ENCODE data around the gene GOLGA6L26.
"Not testable (repeated sequence)": the region's sequence is repeated elsewhere in the genome, so short reads cannot be mapped to it uniquely, and the experiment has no call there.

DNA sequence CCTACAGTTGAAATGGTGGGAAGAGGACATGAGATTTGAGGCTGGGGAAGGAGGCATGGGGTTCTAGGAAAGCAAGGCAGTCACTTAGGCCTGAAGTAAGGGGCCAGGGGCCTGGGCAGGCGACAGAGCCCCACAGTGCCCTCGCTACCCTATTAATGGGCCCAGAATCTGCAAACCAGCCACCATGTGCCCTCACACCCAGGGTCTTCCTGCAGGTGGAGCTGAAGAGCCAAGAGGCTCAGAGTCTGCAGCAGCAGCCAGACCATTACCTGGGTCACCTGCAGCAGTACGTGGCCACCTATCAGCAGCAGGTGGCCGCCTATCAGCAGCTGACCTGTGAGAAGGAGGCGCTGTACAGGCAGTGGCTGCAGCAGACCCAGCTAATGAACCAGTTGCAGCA, 28.6 kb upstream of the GOLGA6L26 start:
- not testable (repeated sequence) for TF ChIP-seq POLR2AphosphoS5 (IDR thresholded peaks at IDR 0.05; ENCODE audit: borderline replicate concordance, low read depth, low read length); EZH2 (IDR thresholded peaks at IDR 0.05); FOXP2 (optimal IDR thresholded peaks at IDR 0.05; ENCODE audit: control extremely low read depth, extremely low read length, insufficient read depth)

All from SK-N-MC (cell line).